Loucy (cell line): ENCODE data around the gene FAM25A.

Source experiments
- EZH2phosphoT487 ChIP-seq: fragments of 200-600 bp; IDR thresholded peaks from 2 replicates; pipeline ENCODE4 v1.6.1; 2018; ENCODE audit warnings: antibody characterized with exemption, mild to moderate bottlenecking, moderate library complexity, borderline replicate concordance
- TF ChIP-seq, protein P1 (sequence below): fragments of 200-600 bp; sonication (generic); conservative IDR thresholded peaks from 2 replicates; pipeline ENCODE4 v1.5.1; 2014; ENCODE audit warnings: mild to moderate bottlenecking, antibody characterized with exemption, low read length

DNA sequence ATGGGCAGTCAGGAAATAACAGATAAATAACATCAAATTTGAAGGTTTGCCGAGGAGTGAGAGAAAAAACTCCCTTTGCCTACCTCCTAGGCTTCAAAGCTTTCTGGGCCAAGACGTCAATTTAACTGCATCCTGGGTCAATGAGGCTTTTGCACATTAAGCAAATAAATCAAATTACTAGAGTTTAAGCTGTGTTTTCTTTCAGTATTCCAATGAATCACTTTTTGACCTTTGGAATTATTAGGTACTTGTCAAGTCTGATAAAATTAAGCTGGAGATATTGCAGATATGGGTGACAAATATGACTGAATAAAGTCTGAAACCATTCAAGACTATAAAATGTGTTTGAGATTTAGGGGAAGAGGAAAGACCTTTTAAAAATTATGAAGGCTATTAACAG, 52.4 kb downstream of the FAM25A start:
- TF ChIP-seq, protein P1, sequence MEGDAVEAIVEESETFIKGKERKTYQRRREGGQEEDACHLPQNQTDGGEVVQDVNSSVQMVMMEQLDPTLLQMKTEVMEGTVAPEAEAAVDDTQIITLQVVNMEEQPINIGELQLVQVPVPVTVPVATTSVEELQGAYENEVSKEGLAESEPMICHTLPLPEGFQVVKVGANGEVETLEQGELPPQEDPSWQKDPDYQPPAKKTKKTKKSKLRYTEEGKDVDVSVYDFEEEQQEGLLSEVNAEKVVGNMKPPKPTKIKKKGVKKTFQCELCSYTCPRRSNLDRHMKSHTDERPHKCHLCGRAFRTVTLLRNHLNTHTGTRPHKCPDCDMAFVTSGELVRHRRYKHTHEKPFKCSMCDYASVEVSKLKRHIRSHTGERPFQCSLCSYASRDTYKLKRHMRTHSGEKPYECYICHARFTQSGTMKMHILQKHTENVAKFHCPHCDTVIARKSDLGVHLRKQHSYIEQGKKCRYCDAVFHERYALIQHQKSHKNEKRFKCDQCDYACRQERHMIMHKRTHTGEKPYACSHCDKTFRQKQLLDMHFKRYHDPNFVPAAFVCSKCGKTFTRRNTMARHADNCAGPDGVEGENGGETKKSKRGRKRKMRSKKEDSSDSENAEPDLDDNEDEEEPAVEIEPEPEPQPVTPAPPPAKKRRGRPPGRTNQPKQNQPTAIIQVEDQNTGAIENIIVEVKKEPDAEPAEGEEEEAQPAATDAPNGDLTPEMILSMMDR = no peak
- no peak for TF ChIP-seq EZH2phosphoT487
